HepG2 (cell line): ENCODE measurements around the gene IFIH1. TPM values are rescaled to one million over a fixed set of nuclear protein-coding genes. Genes with fewer than 3 reads are reported as not detected.

Experiments used
- ARNTL ChIP-seq: sonication (generic); formaldehyde crosslinking; IDR thresholded peaks from 2 replicates; pipeline ENCODE4 v1.4.0; 2020; ENCODE audit warnings: mild to moderate bottlenecking, missing genetic modification reagents
- ESRRA ChIP-seq: sonication (generic); formaldehyde crosslinking; IDR thresholded peaks from 2 replicates; pipeline ENCODE4 v1.5.1; 2020; ENCODE audit warnings: mild to moderate bottlenecking, low read depth, missing genetic modification reagents
- FOXK2 ChIP-seq: fragments of 450-650 bp; IDR thresholded peaks from 2 replicates; pipeline ENCODE4 v1.6.1; 2016
- JARID2 ChIP-seq: sonication (generic); formaldehyde crosslinking; IDR thresholded peaks from 2 replicates; pipeline ENCODE4 v1.8.1; 2023; ENCODE audit warnings: missing genetic modification reagents, inconsistent platforms; ENCODE audit not compliant: insufficient replicate concordance
- KDM3A ChIP-seq: IDR thresholded peaks from 2 replicates; pipeline ENCODE4 v1.6.1; 2018; ENCODE audit warnings: low read depth, missing compliant biosample characterization
- LBX2 ChIP-seq: sonication (generic); formaldehyde crosslinking; IDR thresholded peaks from 2 replicates; pipeline ENCODE4 v1.5.0; 2020; ENCODE audit warnings: missing genetic modification reagents, mild to moderate bottlenecking, borderline replicate concordance
- PAXIP1 ChIP-seq: sonication (generic); formaldehyde crosslinking; conservative IDR thresholded peaks from 2 replicates; pipeline ENCODE4 v1.4.0; 2020; ENCODE audit warnings: mild to moderate bottlenecking, missing genetic modification reagents, moderate library complexity
- PHF21A ChIP-seq: sonication (generic); formaldehyde crosslinking; IDR thresholded peaks from 2 replicates; pipeline ENCODE4 v1.5.0; 2020; ENCODE audit warnings: mild to moderate bottlenecking, missing genetic modification reagents
- STAG1 ChIP-seq: sonication (generic); formaldehyde crosslinking; IDR thresholded peaks from 2 replicates; pipeline ENCODE4 v1.4.0; 2020; ENCODE audit warnings: missing genetic modification reagents
- SYNCRIP ChIP-seq: fragments of 200-400 bp; formaldehyde crosslinking; IDR thresholded peaks from 2 replicates; pipeline ENCODE4 v1.6.1; 2018; ENCODE audit warnings: mild to moderate bottlenecking, low read depth, low read length; ENCODE audit not compliant: insufficient read depth
- ZBTB40 ChIP-seq, 2 experiments: fragments of 450-650 bp in 1 of 2; sonication (generic) in 1 of 2; formaldehyde crosslinking in 1 of 2; IDR thresholded peaks; 2 replicates each; pipeline versions ENCODE4 v1.6.1 to v1.8.0; 2016 to 2022; ENCODE audit warnings: antibody characterized with exemption in 1 of 2, mild to moderate bottlenecking in 1 of 2, missing genetic modification reagents in 1 of 2
- ZNF235 ChIP-seq: sonication (generic); formaldehyde crosslinking; IDR thresholded peaks from 2 replicates; pipeline ENCODE4 v1.8.1; 2023; ENCODE audit warnings: mild to moderate bottlenecking, missing genetic modification reagents, borderline replicate concordance
- ZNF350 ChIP-seq: sonication (generic); formaldehyde crosslinking; IDR thresholded peaks from 2 replicates; pipeline ENCODE4 v1.4.0; 2020; ENCODE audit warnings: mild to moderate bottlenecking, low read depth, missing genetic modification reagents, borderline replicate concordance
- polyA plus RNA-seq, 8 experiments: library from polyadenylated mRNA; depleted of rRNA in 3 of 8; stranded (reverse) in 7 of 8; unstranded in 1 of 8; fragments of >200 nt; fragmentation: Illumina TruSeq in 4 of 8; extraction: Trizol in 4 of 8; gene quantifications; 2 replicates each; pipeline versions ENCODE4 v1.2.1 to v1.2.3, GENCODE V29; 2011 to 2016; ENCODE audit warnings: low read depth in 4 of 8, missing spikeins in 1 of 8, mixed read lengths in 1 of 8; ENCODE audit not compliant: insufficient read depth in 1 of 8
- total RNA-seq, 5 experiments: library from RNA; depleted of rRNA; stranded (reverse); fragments of >200 nt; fragmentation: Illumina TruSeq; extraction: Trizol; gene quantifications; 2 replicates each; pipeline ENCODE4 v1.2.3, GENCODE V29; 2016; ENCODE audit warnings: low read depth in 1 of 5

Gene IFIH1
- total and polyA plus RNA-seq, 2 of the 13 experiments (the other 11 are each of a cell fraction or from before 2014, with no cell fraction given), result 1.5 to 11.5 TPM

- peak; percentile 90; the same call in 1 of the 2 replicates for TF ChIP-seq LBX2 (CRISPR knock-in tag)
- TF ChIP-seq ESRRA (CRISPR knock-in tag), result peak; percentile 82
- peak; percentile 33 for TF ChIP-seq JARID2 (CRISPR knock-in tag)
- no peak for TF ChIP-seq SYNCRIP
- 0 out of 2 replicates have a peak, but pooled peaks have one; percentile 39 for TF ChIP-seq ARNTL (CRISPR knock-in tag)
- peak; percentile 97 for TF ChIP-seq ZNF350 (CRISPR knock-in tag)
- TF ChIP-seq ZBTB40 (IDR thresholded peaks at IDR 0.05), result no peak
- peak; percentile 61 for TF ChIP-seq ZBTB40 (CRISPR knock-in tag; IDR thresholded peaks at IDR 0.05)
- TF ChIP-seq PAXIP1, result no peak; the same call in 1 of the 2 replicates
- TF ChIP-seq KDM3A (CRISPR knock-in tag), result peak; percentile 63; the same call in 1 of the 2 replicates
- peak; percentile 89 for TF ChIP-seq PHF21A
- no peak for TF ChIP-seq FOXK2
- TF ChIP-seq STAG1 (CRISPR knock-in tag), result 0 out of 2 replicates have a peak, but pooled peaks have one; percentile 17
- peak; percentile 96; the same call in 1 of the 2 replicates for TF ChIP-seq ZNF235 (CRISPR knock-in tag)
These were observed 25.5 kb upstream of the IFIH1 start, which contains the start of gene GCA (continued) for GRCh38 chr2:162343824-162344616.
